MCF 10A (cell line): ENCODE data around the gene DRGX. TPM values are rescaled to one million over a fixed set of nuclear protein-coding genes. Genes with fewer than 3 reads are reported as not detected.
A peak's percentile ranks its signal among the peaks of the same experiment; 100 is the strongest.

Source experiments
- BruUV-seq: library from RNA; stranded (reverse); fragments of 400-500 nt; replicated peaks from 2 replicates; lab custom pipeline; 2021; lab: Mats Ljungman, UMichigan
- CTCF ChIA-PET: fragments of 300-600 bp; sonication (Branson Sonifier 250); formaldehyde crosslinking; extraction: SDS; loops from one replicate; lab custom pipeline; 2021; ENCODE audit warnings: antibody characterized with exemption, inconsistent platforms; lab: Yijun Ruan, JAX
- POLR2A ChIA-PET: fragments of 300-600, 350-650 bp; sonication (Branson Sonifier 250); formaldehyde crosslinking; extraction: SDS; loops from one replicate; lab custom pipeline; 2020; ENCODE audit warnings: antibody characterized with exemption, inconsistent platforms; lab: Yijun Ruan, JAX
- DNase-seq: peaks from one replicate; pipeline ENCODE4 v3.0.0-alpha.2; 2018; ENCODE audit not compliant: unreplicated experiment
- H3K27ac Mint-ChIP-seq: one replicate; pipeline ENCODE4 v1.8.0; 2022; ENCODE audit warnings: mild to moderate bottlenecking, low read depth, mixed read lengths; ENCODE audit not compliant: unreplicated experiment
- H3K27me3 Mint-ChIP-seq: one replicate; pipeline ENCODE4 v1.8.0; 2022; ENCODE audit warnings: mixed read lengths; ENCODE audit not compliant: insufficient read depth, unreplicated experiment
- H3K36me3 Mint-ChIP-seq: one replicate; pipeline ENCODE4 v1.8.0; 2022; ENCODE audit warnings: mild to moderate bottlenecking, moderate library complexity, mixed read lengths; ENCODE audit not compliant: insufficient read depth, unreplicated experiment
- H3K4me1 Mint-ChIP-seq: one replicate; pipeline ENCODE4 v1.8.0; 2022; ENCODE audit warnings: mixed read lengths; ENCODE audit not compliant: insufficient read depth, unreplicated experiment
- H3K4me3 Mint-ChIP-seq: one replicate; pipeline ENCODE4 v1.8.0; 2022; ENCODE audit warnings: mild to moderate bottlenecking, moderate library complexity, mixed read lengths; ENCODE audit not compliant: unreplicated experiment
- H3K9me3 Mint-ChIP-seq: one replicate; pipeline ENCODE4 v1.8.0; 2022; ENCODE audit warnings: mixed read lengths; ENCODE audit not compliant: unreplicated experiment
- intact Hi-C: fragments of 100-400 bp; cut with micrococcal nuclease; formaldehyde crosslinking; loops from 2 replicates; pipeline ENCODE4 v1.14.1; 2022
- total RNA-seq: library from RNA; stranded (reverse); gene quantifications from 2 replicates; pipeline ENCODE4 v1.2.3, GENCODE V29; 2022
- TF ChIP-seq, protein P1 (sequence below): fragments of 200-600 bp; IDR thresholded peaks from one replicate; pipeline ENCODE4 v1.8.0; 2022; ENCODE audit warnings: antibody characterized with exemption, mild to moderate bottlenecking; ENCODE audit not compliant: unreplicated experiment

DRGX gene
- total RNA-seq, 1 experiment from 2014 or later, result not detected

DNA sequence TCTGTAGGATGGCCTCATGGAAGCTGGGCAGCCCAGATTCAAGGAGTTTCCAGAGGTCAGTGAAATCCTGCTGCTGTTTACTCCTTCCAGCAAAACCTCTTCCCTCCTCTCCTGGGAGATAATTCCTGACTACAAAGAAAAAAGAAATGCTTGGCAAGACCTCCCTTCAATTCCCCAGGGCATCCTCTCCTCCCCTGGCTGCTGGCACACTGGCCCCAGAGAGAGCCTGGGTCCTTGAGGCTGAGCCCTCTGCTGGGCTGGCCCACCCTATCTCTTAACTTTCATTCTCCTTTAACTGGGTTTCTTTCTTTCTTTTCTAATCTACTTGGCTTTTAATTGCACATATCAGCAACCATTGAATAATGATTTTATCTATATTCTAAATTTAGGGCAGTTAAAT lies 7.7 kb downstream of the DRGX start:
- Mint-ChIP-seq H3K27ac (no peak overlapping the region), H3K36me3 (peaks cover 3% of the 10 kb centered on the region), H3K27me3 (peaks cover 56% of the 10 kb centered on the region), H3K9me3 (no peaks in the 10 kb centered on the region), H3K4me3 (no peak overlapping the region), H3K4me1 (no peaks in the 10 kb centered on the region)
- TF ChIP-seq, protein P1, sequence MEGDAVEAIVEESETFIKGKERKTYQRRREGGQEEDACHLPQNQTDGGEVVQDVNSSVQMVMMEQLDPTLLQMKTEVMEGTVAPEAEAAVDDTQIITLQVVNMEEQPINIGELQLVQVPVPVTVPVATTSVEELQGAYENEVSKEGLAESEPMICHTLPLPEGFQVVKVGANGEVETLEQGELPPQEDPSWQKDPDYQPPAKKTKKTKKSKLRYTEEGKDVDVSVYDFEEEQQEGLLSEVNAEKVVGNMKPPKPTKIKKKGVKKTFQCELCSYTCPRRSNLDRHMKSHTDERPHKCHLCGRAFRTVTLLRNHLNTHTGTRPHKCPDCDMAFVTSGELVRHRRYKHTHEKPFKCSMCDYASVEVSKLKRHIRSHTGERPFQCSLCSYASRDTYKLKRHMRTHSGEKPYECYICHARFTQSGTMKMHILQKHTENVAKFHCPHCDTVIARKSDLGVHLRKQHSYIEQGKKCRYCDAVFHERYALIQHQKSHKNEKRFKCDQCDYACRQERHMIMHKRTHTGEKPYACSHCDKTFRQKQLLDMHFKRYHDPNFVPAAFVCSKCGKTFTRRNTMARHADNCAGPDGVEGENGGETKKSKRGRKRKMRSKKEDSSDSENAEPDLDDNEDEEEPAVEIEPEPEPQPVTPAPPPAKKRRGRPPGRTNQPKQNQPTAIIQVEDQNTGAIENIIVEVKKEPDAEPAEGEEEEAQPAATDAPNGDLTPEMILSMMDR, result no peak
- BruUV-seq, result no TSS peak
- ChIA-PET CTCF (interaction anchor here (0.7 to 1.1 kb wide), 2 partner anchors 14 to 17 kb away, joined by 3 read pairs; no protein-coding TSS in a partner anchor), POLR2A (no interaction called here)
- intact Hi-C loops, result no loop called here
- no peak for DNase-seq

DNA sequence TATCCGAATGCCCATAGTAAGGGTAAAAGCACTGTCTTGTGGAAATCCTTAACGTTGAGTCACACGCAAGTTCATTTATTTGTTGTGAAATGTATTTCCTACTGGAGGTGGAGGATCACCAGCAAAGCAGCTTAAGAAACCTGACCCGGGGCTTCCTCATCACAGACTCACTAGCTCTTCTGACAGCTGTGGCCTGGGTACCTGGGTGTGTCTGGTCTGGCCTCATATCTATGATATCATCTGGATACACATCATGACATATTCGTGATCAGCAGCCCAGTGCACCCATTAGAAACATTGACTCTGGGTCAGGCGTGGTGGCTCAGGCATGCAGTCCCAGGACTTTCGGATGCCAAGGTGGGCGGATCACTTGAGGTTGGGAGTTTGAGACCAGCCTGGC lies 8.8 kb downstream of the DRGX start:
- Mint-ChIP-seq H3K4me3 (no peak overlapping the region), H3K9me3 (no peaks in the 10 kb centered on the region), H3K27ac (no peak overlapping the region), H3K36me3 (peaks cover 6% of the 10 kb centered on the region), H3K4me1 (no peaks in the 10 kb centered on the region), H3K27me3 (peaks cover 51% of the 10 kb centered on the region)
- no TSS peak for BruUV-seq
- TF ChIP-seq, protein P1, result no peak
- CTCF ChIA-PET, result interaction anchor here (0.7 to 1.7 kb wide), 4 partner anchors 8 to 411 kb away, joined by 3 to 9 read pairs (median 4); no protein-coding TSS in a partner anchor
- intact Hi-C loops, result no loop called here
- POLR2A ChIA-PET, result no interaction called here
- peak; percentile 88 for DNase-seq

DNA sequence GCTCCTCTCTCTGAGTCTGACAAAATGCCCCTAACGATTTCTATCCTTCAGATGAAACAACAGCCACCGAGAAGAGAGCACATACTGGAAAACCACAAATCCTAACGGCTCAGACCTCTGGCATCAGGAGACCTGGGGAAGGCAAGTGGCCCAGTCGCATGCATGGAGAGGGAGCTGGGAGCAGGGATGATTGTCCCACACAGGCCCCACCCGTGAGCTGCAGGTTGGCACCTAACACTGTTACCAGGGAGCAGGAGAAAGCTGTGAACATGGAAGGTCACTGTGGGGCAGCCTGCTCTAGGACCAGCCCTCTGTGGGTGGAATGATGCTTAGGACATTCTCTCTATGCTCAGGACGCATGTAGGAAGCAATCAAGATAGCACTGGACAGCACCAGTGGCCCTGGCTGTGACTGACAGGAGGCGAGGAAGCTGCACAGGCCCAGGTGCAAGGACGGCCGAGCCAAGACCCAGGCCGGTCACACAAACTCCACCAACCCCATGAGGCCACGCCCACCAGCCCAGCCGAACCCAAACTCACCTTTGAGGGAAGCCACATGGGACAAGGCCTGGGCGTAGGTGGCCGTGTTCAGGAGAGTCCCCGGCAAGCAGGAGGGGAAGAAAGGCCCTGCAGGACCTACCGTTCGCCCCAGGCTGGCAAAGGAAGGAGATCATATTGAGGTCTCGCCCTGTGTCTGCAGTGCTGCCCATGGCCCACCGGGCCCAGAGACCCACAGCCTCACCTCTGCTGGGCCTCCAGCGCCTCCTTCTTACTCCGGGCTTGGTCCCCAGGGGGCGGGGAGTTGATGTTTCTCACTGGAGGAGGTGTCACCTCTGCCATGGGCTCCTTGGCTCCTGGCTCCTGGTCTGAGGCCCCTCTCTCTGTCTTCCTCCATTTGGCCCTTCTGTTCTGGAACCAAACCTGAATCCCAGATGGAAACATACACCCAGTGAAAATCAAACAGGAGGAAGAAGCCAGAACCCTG lies 9.7 kb downstream of the DRGX start:
- TF ChIP-seq, protein P1, result no peak
- H3K4me1 Mint-ChIP-seq, result no peaks in the 10 kb centered on the region
- intact Hi-C loops, result no loop called here
- no peak overlapping the region for H3K4me3 Mint-ChIP-seq
- peaks cover 6% of the 10 kb centered on the region for H3K36me3 Mint-ChIP-seq
- no peak overlapping the region for H3K27ac Mint-ChIP-seq
- H3K9me3 Mint-ChIP-seq, result no peaks in the 10 kb centered on the region
- no TSS peak for BruUV-seq
- DNase-seq, result no peak
- peaks cover 49% of the 10 kb centered on the region for H3K27me3 Mint-ChIP-seq
- CTCF ChIA-PET, result interaction anchor here (0.5 to 1.7 kb wide), 3 partner anchors 20 to 410 kb away, joined by 3 to 9 read pairs (median 3); no protein-coding TSS in a partner anchor
- POLR2A ChIA-PET, result no interaction called here

GRCh38 chr10:49384268-49384953 lies 11.5 kb downstream of the DRGX start:
- Mint-ChIP-seq H3K27me3 (peaks cover 44% of the 10 kb centered on the region), H3K9me3 (no peaks in the 10 kb centered on the region), H3K36me3 (peaks cover 6% of the 10 kb centered on the region), H3K4me1 (no peaks in the 10 kb centered on the region), H3K4me3 (no peak overlapping the region), H3K27ac (no peak overlapping the region)
- intact Hi-C loops, result no loop called here
- TF ChIP-seq, protein P1, result no peak
- ChIA-PET CTCF (interaction anchor here (0.6 kb wide), 1 partner anchor 92 kb away, joined by 3 read pairs; no protein-coding TSS in a partner anchor), POLR2A (no interaction called here)
- no peak for DNase-seq
- no TSS peak for BruUV-seq
